Choroid plexus epithelial cell (primary cell): ENCODE results near the gene ATXN1.

Source experiments
- DNase-seq: peaks from one replicate; pipeline ENCODE4 v3.0.0-alpha.2; 2010; ENCODE audit warnings: low read depth
- H3K4me3 ChIP-seq: 2 replicates; pipeline ENCODE4 v1.5.1; 2011; ENCODE audit warnings: low read depth, mild to moderate bottlenecking, control low read depth, low read length, moderate library complexity
- TF ChIP-seq, protein P1 (sequence below): conservative IDR thresholded peaks from 2 replicates; pipeline ENCODE4 v1.5.1; 2011; ENCODE audit warnings: low read depth, mild to moderate bottlenecking, control low read depth, inconsistent platforms, low read length, moderate library complexity

Gene ATXN1

DNA sequence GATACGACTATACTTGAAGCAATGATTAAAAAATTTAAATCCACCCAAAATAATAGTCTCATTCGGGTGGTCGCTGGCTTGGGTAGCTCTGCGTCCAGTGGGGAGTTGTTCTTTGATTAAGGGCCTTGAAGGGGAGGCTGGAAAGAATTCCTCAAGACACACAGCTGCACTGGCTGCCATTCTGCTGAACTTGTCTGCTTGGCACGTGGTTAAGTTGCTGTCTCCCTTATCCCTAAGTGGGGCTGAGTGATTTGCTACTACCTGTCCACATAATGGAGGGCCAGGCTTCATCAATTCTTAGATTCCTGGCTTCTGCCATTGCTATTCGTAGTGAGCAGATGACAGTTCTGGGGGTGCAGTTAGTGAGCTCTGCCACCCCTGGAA, 424.4 kb downstream of the ATXN1 start:
- TF ChIP-seq, protein P1, sequence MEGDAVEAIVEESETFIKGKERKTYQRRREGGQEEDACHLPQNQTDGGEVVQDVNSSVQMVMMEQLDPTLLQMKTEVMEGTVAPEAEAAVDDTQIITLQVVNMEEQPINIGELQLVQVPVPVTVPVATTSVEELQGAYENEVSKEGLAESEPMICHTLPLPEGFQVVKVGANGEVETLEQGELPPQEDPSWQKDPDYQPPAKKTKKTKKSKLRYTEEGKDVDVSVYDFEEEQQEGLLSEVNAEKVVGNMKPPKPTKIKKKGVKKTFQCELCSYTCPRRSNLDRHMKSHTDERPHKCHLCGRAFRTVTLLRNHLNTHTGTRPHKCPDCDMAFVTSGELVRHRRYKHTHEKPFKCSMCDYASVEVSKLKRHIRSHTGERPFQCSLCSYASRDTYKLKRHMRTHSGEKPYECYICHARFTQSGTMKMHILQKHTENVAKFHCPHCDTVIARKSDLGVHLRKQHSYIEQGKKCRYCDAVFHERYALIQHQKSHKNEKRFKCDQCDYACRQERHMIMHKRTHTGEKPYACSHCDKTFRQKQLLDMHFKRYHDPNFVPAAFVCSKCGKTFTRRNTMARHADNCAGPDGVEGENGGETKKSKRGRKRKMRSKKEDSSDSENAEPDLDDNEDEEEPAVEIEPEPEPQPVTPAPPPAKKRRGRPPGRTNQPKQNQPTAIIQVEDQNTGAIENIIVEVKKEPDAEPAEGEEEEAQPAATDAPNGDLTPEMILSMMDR = no peak
- no peak for DNase-seq
- H3K4me3 ChIP-seq = no peak overlapping the region

DNA sequence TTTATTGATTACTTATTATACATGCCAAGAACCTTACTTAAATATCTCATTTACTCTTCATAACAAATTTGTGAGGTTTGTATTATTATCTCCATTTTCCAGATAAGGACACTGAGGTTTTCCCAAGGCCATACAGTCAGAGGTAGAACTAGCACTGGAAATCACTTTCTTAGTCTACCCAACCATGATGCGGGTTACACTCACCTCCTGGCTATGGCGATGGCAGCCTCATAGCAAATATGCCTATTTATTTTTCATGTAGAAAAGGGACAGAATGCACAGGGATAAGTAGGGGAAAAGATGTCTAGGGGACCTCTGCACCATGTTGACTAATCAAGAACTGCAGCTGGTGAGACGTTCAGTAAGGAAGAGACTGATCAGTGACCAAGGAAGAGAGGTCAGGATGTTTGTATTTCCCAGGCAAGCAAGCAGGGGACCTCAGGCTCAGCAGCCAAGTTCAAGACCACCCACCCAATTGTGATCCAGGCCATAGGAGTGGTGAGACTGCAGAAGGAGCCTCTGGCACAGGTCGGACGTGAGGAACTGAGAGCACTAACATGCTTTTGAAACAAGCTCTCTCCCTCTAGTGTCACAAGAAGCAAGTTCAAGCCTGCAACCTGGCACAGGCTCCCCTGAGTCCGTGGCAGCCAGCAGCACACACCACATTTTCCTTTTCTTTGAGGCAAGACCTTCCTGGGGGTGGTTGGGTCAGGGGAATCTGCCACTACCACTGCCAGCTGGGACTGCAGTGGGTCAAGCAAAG, 425.0 kb downstream of the ATXN1 start:
- no peak for DNase-seq
- TF ChIP-seq, protein P1 = no peak
- H3K4me3 ChIP-seq = no peak overlapping the region

DNA sequence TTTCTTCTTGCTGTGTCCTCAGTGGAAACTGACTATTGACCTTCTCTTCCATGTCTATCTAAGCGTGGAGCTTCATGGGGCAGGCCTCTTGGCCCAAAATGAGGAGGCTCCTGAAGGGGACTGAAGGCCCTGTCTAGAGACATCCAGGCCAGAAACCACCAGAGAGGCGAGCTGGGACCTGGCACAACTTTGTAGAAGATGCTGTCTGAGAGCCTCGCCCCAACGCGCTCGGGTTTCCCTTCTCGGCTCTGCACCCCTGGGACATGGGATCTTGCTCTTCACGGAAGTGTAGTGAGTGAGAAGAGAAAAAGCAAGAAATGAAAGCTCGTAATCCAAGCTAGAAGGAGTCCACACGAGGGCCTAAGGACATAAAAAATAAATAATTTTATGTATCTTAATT, 426.1 kb downstream of the ATXN1 start:
- DNase-seq = no peak
- TF ChIP-seq, protein P1 = no peak
- H3K4me3 ChIP-seq = no peak overlapping the region

DNA sequence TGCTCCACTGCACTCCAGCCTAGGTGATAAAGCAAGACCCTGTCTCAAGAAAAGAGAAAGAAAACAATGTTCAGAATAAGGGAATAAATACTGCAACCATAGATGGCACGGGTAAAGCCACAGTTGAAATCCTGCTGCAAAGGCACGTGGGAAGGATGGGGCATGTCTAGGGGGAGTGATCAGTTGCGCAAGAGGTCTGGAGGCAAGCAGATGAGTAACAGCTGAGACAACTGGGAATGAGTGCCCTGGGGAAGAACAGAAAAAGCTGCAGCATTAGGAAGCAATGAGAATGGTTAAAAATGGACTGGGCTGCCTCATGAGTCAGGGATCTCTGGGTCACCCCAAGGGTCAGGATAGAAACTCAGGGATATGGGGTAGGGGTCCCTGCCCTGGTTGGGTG, 426.6 kb downstream of the ATXN1 start:
- no peak overlapping the region for H3K4me3 ChIP-seq
- peak; percentile 91 for DNase-seq
- TF ChIP-seq, protein P1 = no peak

DNA sequence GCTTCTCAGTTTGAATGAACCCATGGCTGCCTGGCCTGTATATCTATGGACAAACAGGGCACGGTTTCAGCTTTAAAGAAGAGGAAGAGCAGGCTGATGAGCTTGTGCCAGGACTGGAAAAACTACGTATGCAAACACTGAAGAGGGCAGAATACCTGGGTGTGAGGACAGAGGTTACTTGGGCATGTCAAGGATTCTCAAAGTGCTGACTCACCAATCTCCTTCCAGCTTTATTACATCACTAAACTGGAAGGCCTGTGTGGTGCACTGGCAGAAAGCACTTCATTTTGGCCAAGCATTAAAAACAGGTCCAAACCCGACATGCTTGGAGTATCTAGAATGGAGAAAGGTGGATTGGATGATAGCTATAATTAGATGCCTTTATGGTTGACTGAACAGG, 427.7 kb downstream of the ATXN1 start:
- DNase-seq = peak; percentile 50
- no peak overlapping the region for H3K4me3 ChIP-seq
- TF ChIP-seq, protein P1 = no peak

DNA sequence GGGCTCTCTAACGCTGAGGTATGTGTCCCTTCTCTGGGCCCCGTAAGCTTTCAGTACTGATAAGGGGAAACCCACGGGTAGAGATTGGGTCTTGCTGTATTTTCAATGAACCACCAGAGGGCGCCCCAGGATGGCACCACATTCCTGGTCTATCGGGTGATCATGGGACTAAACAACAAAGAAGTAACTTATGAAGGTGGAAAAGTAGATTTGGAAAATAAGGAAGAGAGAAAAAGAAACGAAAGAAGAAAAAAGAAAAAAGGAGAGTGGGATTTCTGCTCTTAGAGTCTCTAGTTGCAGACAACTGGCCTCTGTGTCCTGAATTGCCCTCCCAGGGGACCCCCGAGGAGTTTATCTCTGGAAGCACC, 429.1 kb downstream of the ATXN1 start:
- peak; percentile 87 for DNase-seq
- TF ChIP-seq, protein P1 = peak; percentile 92
- H3K4me3 ChIP-seq = no peak overlapping the region
